ENCODE results near the gene ZNF516. TPM values are rescaled to one million over a fixed set of nuclear protein-coding genes. Genes with fewer than 3 reads are reported as not detected.

The ZNF516 gene
- total RNA-seq, 1 donor from 2014 or later, result 21.6 TPM

- intact Hi-C loops (cut with DNase I), result no loop called here
- DNase-seq (ENCODE audit: low spot score in 2 of 2), result no peak
- H3K9me3 ChIP-seq, result no peaks in the 10 kb centered on the region
Observed at GRCh38 chr18:76354348-76354747, 140.7 kb downstream of the ZNF516 start.

GRCh38 chr18:76353500-76353899 is 141.5 kb downstream of the ZNF516 start:
- no peaks in the 10 kb centered on the region for H3K4me1 ChIP-seq
- TF ChIP-seq CTCF (IDR thresholded peaks at IDR 0.05), result no peak
- intact Hi-C loops (cut with DNase I), result no loop called here

More at GRCh38 chr18:76354348-76354747, 140.7 kb downstream of the ZNF516 start:
- Histone ChIP-seq H3K4me3 (no peak overlapping the region), H3K27me3 (no peaks in the 10 kb centered on the region), H3K27ac (no peak overlapping the region), H3K36me3 (peaks cover 10 to 19% of the 10 kb centered on the region in 2 donors), H3K4me1 (no peaks in the 10 kb centered on the region)
- no peak for TF ChIP-seq CTCF (IDR thresholded peaks at IDR 0.05)

GRCh38 chr18:76353046-76353445 is 142.0 kb downstream of the ZNF516 start:
- Histone ChIP-seq H3K4me3 (no peak overlapping the region), H3K9me3 (no peaks in the 10 kb centered on the region), H3K27ac (no peak overlapping the region), H3K27me3 (no peaks in the 10 kb centered on the region), H3K4me1 (no peaks in the 10 kb centered on the region), H3K36me3 (peaks cover 10% of the 10 kb centered on the region in 2 donors)
- intact Hi-C loops (cut with DNase I), result no loop called here
- TF ChIP-seq CTCF (IDR thresholded peaks at IDR 0.05), result no peak
- no peak for DNase-seq (ENCODE audit: low spot score in 2 of 2)

More at GRCh38 chr18:76353500-76353899, 141.5 kb downstream of the ZNF516 start:
- Histone ChIP-seq H3K27ac (no peak overlapping the region), H3K36me3 (peaks cover 10% of the 10 kb centered on the region in 2 donors), H3K9me3 (no peaks in the 10 kb centered on the region), H3K27me3 (no peaks in the 10 kb centered on the region), H3K4me3 (no peak overlapping the region)
- no peak for DNase-seq (ENCODE audit: low spot score in 2 of 2)

- no peaks in the 10 kb centered on the region for H3K4me1 ChIP-seq
- TF ChIP-seq CTCF (IDR thresholded peaks at IDR 0.05), result no peak
- peak overlapping the region in 1 of 2 donors; percentile 21 for H3K4me3 ChIP-seq
- intact Hi-C loops (cut with DNase I), result no loop called here
- H3K27ac ChIP-seq, result no peak overlapping the region
- no peaks in the 10 kb centered on the region for H3K27me3 ChIP-seq
- no peaks in the 10 kb centered on the region for H3K9me3 ChIP-seq
- peaks cover under 1 to 2% of the 10 kb centered on the region in 2 donors for H3K36me3 ChIP-seq
- no peak for DNase-seq (ENCODE audit: low spot score in 2 of 2)
Observed at GRCh38 chr18:76351961-76352581, 143.0 kb downstream of the ZNF516 start.

- no peak for TF ChIP-seq CTCF (IDR thresholded peaks at IDR 0.05)
- no peaks in the 10 kb centered on the region for H3K36me3 ChIP-seq
- no peaks in the 10 kb centered on the region for H3K9me3 ChIP-seq
- H3K4me1 ChIP-seq, result no peaks in the 10 kb centered on the region
- peak in 1 of 2 donors; percentile 60 for DNase-seq (ENCODE audit: low spot score in 2 of 2)
- H3K27ac ChIP-seq, result no peak overlapping the region
- H3K4me3 ChIP-seq, result no peak overlapping the region
- intact Hi-C loops (cut with DNase I), result no loop called here
- no peaks in the 10 kb centered on the region for H3K27me3 ChIP-seq
Observed at GRCh38 chr18:76350134-76351025, 144.7 kb downstream of the ZNF516 start.

Data from ascending aorta (tissue), 2 donors.